IMR-90 (cell line): ENCODE results near the gene LANCL3. TPM values are rescaled to one million over a fixed set of nuclear protein-coding genes. Genes with fewer than 3 reads are reported as not detected.

ENCODE experiments used
- ATAC-seq: fragments of 200-7000 bp; cut with Tn5 transposase; 2 replicates; pipeline ENCODE4 v1.9.1; 2020; ENCODE audit warnings: low read depth, mild to moderate bottlenecking, moderate library complexity
- BruUV-seq: library from RNA; stranded (reverse); fragments of 400-500 nt; replicated peaks from 2 replicates; lab custom pipeline; 2021; lab: Mats Ljungman, UMichigan
- CTCF ChIA-PET: fragments of 300-600 bp; formaldehyde crosslinking; extraction: SDS; loops from one replicate; lab custom pipeline; 2021; ENCODE audit warnings: antibody characterized with exemption; lab: Yijun Ruan, JAX
- POLR2A ChIA-PET: fragments of 300-600 bp; sonication (Branson Sonifier 250); formaldehyde crosslinking; loops from one replicate; lab custom pipeline; 2022; ENCODE audit warnings: antibody characterized with exemption; ENCODE audit not compliant: unreplicated experiment; lab: Charles Lee
- DNase-seq: peaks from one replicate; pipeline ENCODE4 v3.0.0; 2013
- H2AFZ ChIP-seq: replicated peaks from 2 replicates; pipeline ENCODE3; 2013; ENCODE audit warnings: low read length, mild to moderate bottlenecking; ENCODE audit not compliant: poor library complexity
- H2AK5ac ChIP-seq: 2 replicates; pipeline ENCODE4 v1.6.1; 2013; ENCODE audit warnings: low read depth, low read length, inconsistent platforms
- H2AK9ac ChIP-seq: replicated peaks from 2 replicates; pipeline ENCODE3; 2013; ENCODE audit warnings: mild to moderate bottlenecking, low read depth, low read length, moderate library complexity; ENCODE audit not compliant: poor library complexity
- H2BK120ac ChIP-seq: 2 replicates; pipeline ENCODE4 v1.6.1; 2013; ENCODE audit warnings: low read depth, low read length, inconsistent platforms
- H2BK15ac ChIP-seq: 3 replicates; pipeline ENCODE4 v1.6.1; 2013; ENCODE audit warnings: low read depth, low read length, inconsistent platforms
- H2BK20ac ChIP-seq: 2 replicates; pipeline ENCODE4 v1.6.1; 2013; ENCODE audit warnings: low read depth, mild to moderate bottlenecking, inconsistent platforms, low read length, moderate library complexity
- H2BK5ac ChIP-seq: 2 replicates; pipeline ENCODE4 v1.6.1; 2013; ENCODE audit warnings: mild to moderate bottlenecking, low read depth, low read length, inconsistent platforms; ENCODE audit not compliant: poor library complexity, severe bottlenecking
- H3K14ac ChIP-seq: replicated peaks from 2 replicates; pipeline ENCODE4 v1.6.1; 2013; ENCODE audit warnings: low read depth, low read length, inconsistent platforms
- H3K18ac ChIP-seq: 2 replicates; pipeline ENCODE4 v1.6.1; 2013; ENCODE audit warnings: low read depth, low read length, control low read depth
- H3K23ac ChIP-seq: 2 replicates; pipeline ENCODE4 v1.6.1; 2013; ENCODE audit warnings: low read depth, low read length, inconsistent platforms
- H3K27ac ChIP-seq: 2 replicates; pipeline ENCODE4 v1.5.1; 2013; ENCODE audit warnings: mild to moderate bottlenecking, control low read depth, low read length; ENCODE audit not compliant: insufficient read depth
- H3K27me3 ChIP-seq: 2 replicates; pipeline ENCODE4 v1.6.1; 2013; ENCODE audit warnings: low read length; ENCODE audit not compliant: control insufficient read depth, insufficient read depth
- H3K36me3 ChIP-seq: 2 replicates; pipeline ENCODE4 v1.6.1; 2013; ENCODE audit warnings: low read length, mixed read lengths; ENCODE audit not compliant: control insufficient read depth, insufficient read depth
- H3K4ac ChIP-seq: 2 replicates; pipeline ENCODE4 v1.6.1; 2013; ENCODE audit warnings: low read depth, low read length, inconsistent platforms
- H3K4me1 ChIP-seq: 2 replicates; pipeline ENCODE4 v1.6.1; 2013; ENCODE audit warnings: low read length, mixed read lengths; ENCODE audit not compliant: control insufficient read depth, insufficient read depth
- H3K4me2 ChIP-seq: 2 replicates; pipeline ENCODE4 v1.6.1; 2013; ENCODE audit warnings: low read depth, mild to moderate bottlenecking, control low read depth, low read length, moderate library complexity
- H3K4me3 ChIP-seq: 2 replicates; pipeline ENCODE4 v1.5.1; 2013; ENCODE audit warnings: low read depth, mild to moderate bottlenecking, control low read depth, low read length, moderate library complexity; ENCODE audit not compliant: insufficient read depth
- H3K56ac ChIP-seq: 2 replicates; pipeline ENCODE4 v1.6.1; 2013; ENCODE audit warnings: low read length, inconsistent platforms; ENCODE audit not compliant: insufficient read depth; ENCODE audit errors: extremely low read depth
- H3K79me1 ChIP-seq, 2 experiments: 2 replicates each; pipeline ENCODE4 v1.6.1; 2013; ENCODE audit warnings: low read length in 2 of 2, inconsistent platforms in 1 of 2, low read depth in 1 of 2
- H3K9ac ChIP-seq: 2 replicates; pipeline ENCODE4 v1.6.1; 2013; ENCODE audit warnings: low read depth, low read length, control low read depth
- H3K9me1 ChIP-seq: 2 replicates; pipeline ENCODE4 v1.6.1; 2013; ENCODE audit warnings: low read length, inconsistent platforms; ENCODE audit not compliant: insufficient read depth
- H3K9me3 ChIP-seq: 2 replicates; pipeline ENCODE4 v1.6.1; 2013; ENCODE audit warnings: low read length; ENCODE audit not compliant: control insufficient read depth, insufficient read depth
- H4K20me1 ChIP-seq: 2 replicates; pipeline ENCODE4 v1.6.1; 2013; ENCODE audit warnings: low read length, inconsistent platforms; ENCODE audit not compliant: insufficient read depth
- H4K5ac ChIP-seq: 2 replicates; pipeline ENCODE4 v1.6.1; 2013; ENCODE audit warnings: mild to moderate bottlenecking, low read depth, low read length, control low read depth
- H4K8ac ChIP-seq, 2 experiments: 2 replicates each; pipeline ENCODE4 v1.6.1; 2013; ENCODE audit warnings: low read depth in 2 of 2, low read length in 2 of 2, control low read depth in 1 of 2, inconsistent platforms in 1 of 2
- H4K91ac ChIP-seq: 2 replicates; pipeline ENCODE4 v1.6.1; 2013; ENCODE audit warnings: low read depth, low read length, inconsistent platforms; ENCODE audit not compliant: insufficient read depth
- FOS ChIP-seq: fragments of 150-350 bp; IDR thresholded peaks from 2 replicates; pipeline ENCODE4 v1.6.1; 2016; ENCODE audit warnings: low read depth, low read length
- MAZ ChIP-seq: IDR thresholded peaks from 2 replicates; pipeline ENCODE4 v1.6.1; 2012; ENCODE audit warnings: low read depth, mild to moderate bottlenecking, low read length, improper control_type of control experiment, moderate library complexity, borderline replicate concordance
- MXI1 ChIP-seq: IDR thresholded peaks from 2 replicates; pipeline ENCODE4 v1.6.1; 2012; ENCODE audit warnings: low read depth, mild to moderate bottlenecking, low read length, moderate library complexity, borderline replicate concordance
- NFE2L2 ChIP-seq: fragments of 150-350 bp; IDR thresholded peaks from 2 replicates; pipeline ENCODE4 v1.6.1; 2016; ENCODE audit warnings: low read depth, mild to moderate bottlenecking, low read length
- POLR2A ChIP-seq: IDR thresholded peaks from 2 replicates; pipeline ENCODE4 v1.6.1; 2012; ENCODE audit warnings: mild to moderate bottlenecking, low read depth, low read length
- dilution Hi-C: fragments of 300-500 bp; cut with HindIII; formaldehyde crosslinking; loops from one replicate; pipeline ENCODE4 v1.14.3; 2018; ENCODE audit warnings: low sequenced_read_pairs; ENCODE audit not compliant: unreplicated experiment
- in situ Hi-C: fragments of 300-500 bp; cut with MboI; formaldehyde crosslinking; loops from 3 replicates; pipeline ENCODE4 v1.14.3; 2019; ENCODE audit warnings: low sequenced_read_pairs, inconsistent platforms, mixed read lengths
- intact Hi-C: fragments of 100-400 bp; cut with micrococcal nuclease; formaldehyde crosslinking; loops from 2 replicates; pipeline ENCODE4 v1.10.0; 2022
- polyA plus RNA-seq, 3 experiments: library from polyadenylated mRNA; depleted of rRNA; stranded (reverse); fragments of >200 nt; gene quantifications; 2 replicates each; pipeline ENCODE4 v1.2.3, GENCODE V29; 2012; ENCODE audit warnings: low replicate concordance in 1 of 3
- total RNA-seq: library from RNA; depleted of rRNA; stranded (reverse); fragments of >200 nt; gene quantifications from 2 replicates; pipeline ENCODE4 v1.2.3, GENCODE V29; 2012
- TF ChIP-seq, protein P1 (sequence below): conservative IDR thresholded peaks from 2 replicates; pipeline ENCODE4 v1.5.1; 2012; ENCODE audit warnings: mild to moderate bottlenecking, low read depth, low read length, improper control_type of control experiment

Gene LANCL3
- total and polyA plus RNA-seq, 2 of the 4 experiments (the other 2 are of a cell fraction), result not detected

DNA sequence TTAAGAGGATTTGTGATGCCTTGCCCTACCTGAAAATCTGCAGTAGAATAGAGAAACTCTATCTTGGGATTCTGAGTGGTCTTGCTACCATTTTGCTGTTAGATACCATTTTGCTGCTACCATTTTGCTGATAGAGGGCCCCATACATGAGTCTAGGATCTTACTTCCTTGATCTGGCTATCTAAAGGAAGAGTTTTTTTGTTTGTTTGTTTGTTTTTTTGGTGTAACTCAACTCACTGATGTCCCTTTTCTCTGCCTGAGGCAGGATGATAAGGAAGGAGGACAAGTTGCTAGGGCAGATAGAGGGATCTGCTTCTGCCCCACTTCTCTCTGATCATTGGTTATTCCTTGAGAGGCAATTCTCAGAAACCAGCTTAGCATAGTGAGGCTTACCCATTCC, 145.1 kb downstream of the LANCL3 start:
- POLR2A ChIA-PET, result no interaction called here
- dilution Hi-C loops (no loop called here), intact Hi-C loops (no loop called here), in situ Hi-C loops (no loop called here)
- Histone ChIP-seq H3K4me2 (no peak overlapping the region), H3K4ac (no peak overlapping the region), H3K36me3 (no peaks in the 10 kb centered on the region), H3K27me3 (no peaks in the 10 kb centered on the region), H4K91ac (no peak overlapping the region), H2BK120ac (no peak overlapping the region), H3K23ac (no peak overlapping the region), H3K9ac (no peak overlapping the region), H3K4me3 (no peak overlapping the region), H2BK15ac (no peak overlapping the region), H4K5ac (no peak overlapping the region), H2AFZ (no peak overlapping the region), H3K9me3 (no peaks in the 10 kb centered on the region), H3K27ac (no peak overlapping the region), H3K4me1 (no peaks in the 10 kb centered on the region), H2BK20ac (no peak overlapping the region), H3K18ac (no peak overlapping the region), H2BK5ac (no peak overlapping the region), H3K79me1 (no peaks in the 10 kb centered on the region), H3K56ac (no peak overlapping the region), H2AK5ac (no peak overlapping the region), H4K20me1 (no peaks in the 10 kb centered on the region), H3K9me1 (no peaks in the 10 kb centered on the region), H2AK9ac (no peak overlapping the region), H4K8ac (no peak overlapping the region), H3K14ac (no peak overlapping the region)
- BruUV-seq, result no TSS peak
- DNase-seq (no peak), ATAC-seq (no peak)
- CTCF ChIA-PET, result interaction anchor here (0.7 kb wide), 1 partner anchor 98 kb away, joined by 3 read pairs; no protein-coding TSS in a partner anchor
- no peak for TF ChIP-seq POLR2A
- TF ChIP-seq NFE2L2, result no peak
- no peak for TF ChIP-seq MXI1
- no peak for TF ChIP-seq MAZ
- TF ChIP-seq FOS, result no peak
- TF ChIP-seq, protein P1, sequence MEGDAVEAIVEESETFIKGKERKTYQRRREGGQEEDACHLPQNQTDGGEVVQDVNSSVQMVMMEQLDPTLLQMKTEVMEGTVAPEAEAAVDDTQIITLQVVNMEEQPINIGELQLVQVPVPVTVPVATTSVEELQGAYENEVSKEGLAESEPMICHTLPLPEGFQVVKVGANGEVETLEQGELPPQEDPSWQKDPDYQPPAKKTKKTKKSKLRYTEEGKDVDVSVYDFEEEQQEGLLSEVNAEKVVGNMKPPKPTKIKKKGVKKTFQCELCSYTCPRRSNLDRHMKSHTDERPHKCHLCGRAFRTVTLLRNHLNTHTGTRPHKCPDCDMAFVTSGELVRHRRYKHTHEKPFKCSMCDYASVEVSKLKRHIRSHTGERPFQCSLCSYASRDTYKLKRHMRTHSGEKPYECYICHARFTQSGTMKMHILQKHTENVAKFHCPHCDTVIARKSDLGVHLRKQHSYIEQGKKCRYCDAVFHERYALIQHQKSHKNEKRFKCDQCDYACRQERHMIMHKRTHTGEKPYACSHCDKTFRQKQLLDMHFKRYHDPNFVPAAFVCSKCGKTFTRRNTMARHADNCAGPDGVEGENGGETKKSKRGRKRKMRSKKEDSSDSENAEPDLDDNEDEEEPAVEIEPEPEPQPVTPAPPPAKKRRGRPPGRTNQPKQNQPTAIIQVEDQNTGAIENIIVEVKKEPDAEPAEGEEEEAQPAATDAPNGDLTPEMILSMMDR, result no peak
